GM12878 (cell line): ENCODE results near the gene HPSE2. TPM values are rescaled to one million over a fixed set of nuclear protein-coding genes. Genes with fewer than 3 reads are reported as not detected.

Experiments used
- ATAC-seq: fragments of 200-7000 bp; cut with Tn5 transposase; 3 replicates; pipeline ENCODE4 v1.9.1; 2020; ENCODE audit warnings: mild to moderate bottlenecking, moderate library complexity
- BruUV-seq: library from RNA; stranded (reverse); fragments of 400-500 nt; replicated peaks from 2 replicates; lab custom pipeline; 2021; lab: Mats Ljungman, UMichigan
- CTCF ChIA-PET: fragments of 300-600 bp; sonication (Branson Sonifier 250); formaldehyde crosslinking; extraction: SDS; loops from one replicate; lab custom pipeline; 2021; ENCODE audit warnings: inconsistent platforms; lab: Yijun Ruan, JAX
- POLR2A ChIA-PET: fragments of 350-600 bp; formaldehyde crosslinking; extraction: SDS; loops from one replicate; lab custom pipeline; 2021; ENCODE audit warnings: inconsistent platforms; lab: Charles Lee
- RAD21 ChIA-PET: fragments of 300-600 bp; sonication (Branson Sonifier 250); formaldehyde crosslinking; loops from one replicate; lab custom pipeline; 2023; ENCODE audit warnings: antibody characterized with exemption; ENCODE audit not compliant: unreplicated experiment; lab: Charles Lee
- SMC1A ChIA-PET: fragments of 300-600 bp; sonication (Branson Sonifier 250); formaldehyde crosslinking; loops from one replicate; lab custom pipeline; 2023; ENCODE audit not compliant: unreplicated experiment, uncharacterized antibody; lab: Charles Lee
- DNase-seq: peaks from one replicate; pipeline ENCODE4 v3.0.0-alpha.2; 2011; ENCODE audit warnings: low read depth, low spot score
- FAIRE-seq: peaks from 3 replicates; lab custom pipeline; 2011; peaks lifted over from hg19 to GRCh38; lab: Jason Lieb, UNC
- H2AFZ ChIP-seq: 2 replicates; pipeline ENCODE4 v1.6.0; 2011; ENCODE audit warnings: low read depth, low read length, control low read depth; ENCODE audit not compliant: control insufficient read depth
- H3K27ac ChIP-seq: 2 replicates; pipeline ENCODE4 v1.5.1; 2011; ENCODE audit warnings: control low read depth; ENCODE audit not compliant: control insufficient read depth, insufficient read depth
- H3K27me3 ChIP-seq, 2 experiments: replicated peaks in 1 of 2; 2 replicates each; pipeline versions ENCODE4 v1.6.0 to v1.6.1; 2011; ENCODE audit warnings: low read length in 1 of 2; ENCODE audit not compliant: control insufficient read depth in 2 of 2, insufficient read depth in 2 of 2
- H3K36me3 ChIP-seq, 2 experiments: 2 replicates each; pipeline ENCODE4 v1.5.1; 2011; ENCODE audit warnings: low read length in 1 of 2; ENCODE audit not compliant: control insufficient read depth in 2 of 2, insufficient read depth in 2 of 2
- H3K4me1 ChIP-seq: 2 replicates; pipeline ENCODE4 v1.6.1; 2011; ENCODE audit warnings: mild to moderate bottlenecking, low read length, moderate library complexity, mixed read lengths; ENCODE audit not compliant: control insufficient read depth, insufficient read depth
- H3K4me2 ChIP-seq: 2 replicates; pipeline ENCODE4 v1.6.0; 2011; ENCODE audit warnings: control low read depth; ENCODE audit not compliant: control insufficient read depth, insufficient read depth
- H3K4me3 ChIP-seq: fragments of 200-600 bp; sonication (generic); 2 replicates; pipeline ENCODE4 v1.5.1; 2016
- H3K79me2 ChIP-seq: 2 replicates; pipeline ENCODE4 v1.6.0; 2011; ENCODE audit warnings: low read length; ENCODE audit not compliant: control insufficient read depth, insufficient read depth
- H3K9ac ChIP-seq: 2 replicates; pipeline ENCODE4 v1.8.0; 2011; ENCODE audit warnings: low read length, control low read depth, mixed read lengths; ENCODE audit not compliant: control insufficient read depth, insufficient read depth
- H3K9me3 ChIP-seq: replicated peaks from 3 replicates; pipeline ENCODE4 v1.5.1; 2011; ENCODE audit warnings: mild to moderate bottlenecking, low read length; ENCODE audit not compliant: control insufficient read depth, insufficient read depth
- H4K20me1 ChIP-seq: 2 replicates; pipeline ENCODE4 v1.6.0; 2011; ENCODE audit not compliant: control insufficient read depth, insufficient read depth
- DPF2 ChIP-seq: fragments of 450-650 bp; IDR thresholded peaks from 2 replicates; pipeline ENCODE4 v1.6.1; 2017; ENCODE audit warnings: mild to moderate bottlenecking
- ELK1 ChIP-seq: IDR thresholded peaks from 2 replicates; pipeline ENCODE4 v1.6.1; 2012; ENCODE audit warnings: low read depth, low read length, improper control_type of control experiment
- HDAC6 ChIP-seq: fragments of 200-600 bp; sonication (generic); IDR thresholded peaks from one replicate; pipeline ENCODE4 v1.8.0; 2017; ENCODE audit warnings: antibody characterized with exemption; ENCODE audit not compliant: unreplicated experiment
- IRF3 ChIP-seq: fragments of 450-650 bp; IDR thresholded peaks from 2 replicates; pipeline ENCODE4 v1.6.1; 2014; ENCODE audit warnings: mild to moderate bottlenecking
- JUND ChIP-seq: IDR thresholded peaks from 2 replicates; pipeline ENCODE4 v1.6.1; 2012; ENCODE audit warnings: low read depth, mild to moderate bottlenecking, low read length, improper control_type of control experiment, moderate library complexity
- NBN ChIP-seq: fragments of 450-650 bp; IDR thresholded peaks from 2 replicates; pipeline ENCODE4 v1.6.1; 2016
- NR2F1 ChIP-seq: fragments of 450-650 bp; conservative IDR thresholded peaks from 2 replicates; pipeline ENCODE4 v1.6.1; 2017; ENCODE audit warnings: mild to moderate bottlenecking
- PAX5 ChIP-seq: IDR thresholded peaks from 2 replicates; pipeline ENCODE4 v1.6.1; 2011; ENCODE audit warnings: low read depth, low read length, borderline replicate concordance
- PAX8 ChIP-seq: fragments of 450-650 bp; IDR thresholded peaks from 2 replicates; pipeline ENCODE4 v1.6.1; 2017; ENCODE audit warnings: mild to moderate bottlenecking, moderate library complexity
- POLR2A ChIP-seq: IDR thresholded peaks from 2 replicates; pipeline ENCODE4 v1.6.1; 2011; ENCODE audit warnings: low read depth, mild to moderate bottlenecking, low read length
- SIN3A ChIP-seq: IDR thresholded peaks from 2 replicates; pipeline ENCODE4 v1.6.1; 2012; ENCODE audit warnings: low read depth, low read length, improper control_type of control experiment
- SKIL ChIP-seq: fragments of 450-650 bp; IDR thresholded peaks from 2 replicates; pipeline ENCODE4 v1.6.1; 2017; ENCODE audit warnings: mild to moderate bottlenecking, low read depth, inconsistent platforms; ENCODE audit not compliant: poor library complexity, severe bottlenecking
- STAT3 ChIP-seq: IDR thresholded peaks from 2 replicates; pipeline ENCODE4 v1.6.1; 2011; ENCODE audit warnings: low read depth, low read length, improper control_type of control experiment
- TBL1XR1 ChIP-seq: IDR thresholded peaks from 2 replicates; pipeline ENCODE4 v1.6.1; 2012; ENCODE audit warnings: low read depth, low read length, improper control_type of control experiment
- TCF12 ChIP-seq: IDR thresholded peaks from 2 replicates; pipeline ENCODE4 v1.6.1; 2011; ENCODE audit warnings: low read depth, mild to moderate bottlenecking, low read length
- YY1 ChIP-seq: IDR thresholded peaks from 2 replicates; pipeline ENCODE4 v1.6.1; 2011; ENCODE audit warnings: low read depth, mild to moderate bottlenecking, low read length
- WGBS: methylation state at CpG from one replicate; pipeline ENCODE4 v1.1.6; 2016; ENCODE audit warnings: low lambda C conversion rate; ENCODE audit not compliant: insufficient replicate concordance, insufficient coverage; ENCODE audit errors: missing lambda C conversion rate; 5-methylcytosine and 5-hydroxymethylcytosine counted together
- in situ Hi-C: fragments of 300-500 bp; cut with MboI; formaldehyde crosslinking; loops from 9 replicates; pipeline ENCODE4 v1.14.3; 2018; ENCODE audit warnings: mixed read lengths
- intact Hi-C: fragments of 100-400 bp; cut with micrococcal nuclease; formaldehyde crosslinking; loops from one replicate; pipeline ENCODE4 v1.14.2; 2022; ENCODE audit not compliant: unreplicated experiment
- polyA plus RNA-seq, 11 experiments: library from polyadenylated mRNA; depleted of rRNA in 4 of 11; unstranded in 6 of 11; stranded (reverse) in 5 of 11; fragments of >200 nt; fragmentation: Nextera tagmentation in 4 of 11; fragmentation: Illumina TruSeq in 1 of 11; extraction: Ambion mirVana in 4 of 11; extraction: Trizol in 1 of 11; gene quantifications; 1 replicate in 1 of 11; 2 replicates in 10 of 11; pipeline versions ENCODE4 v1.2.1 to v1.2.3, GENCODE V29; 2011 to 2016; ENCODE audit warnings: inconsistent platforms in 2 of 11, missing spikeins in 2 of 11, low read depth in 1 of 11
- total RNA-seq, 4 experiments: library from RNA; depleted of rRNA in 3 of 4; stranded (reverse); fragments of >200 nt in 3 of 4; fragmentation: Illumina TruSeq in 1 of 4; extraction: Trizol in 1 of 4; gene quantifications; 2 replicates each; pipeline versions ENCODE4 v1.2.1 to v1.2.3, GENCODE V29; 2013 to 2021

The HPSE2 gene
- total and polyA plus RNA-seq, 10 of the 15 experiments (the other 5 are each of a cell fraction or from before 2014, with no cell fraction given) = 0.06 TPM; not detected in 9

- H4K20me1 ChIP-seq = no peaks in the 10 kb centered on the region
- H3K27me3 ChIP-seq = peaks cover 0 to 5% of the 10 kb centered on the region in 2 experiments; a peak in 2 of 4 replicates
- 57% methylated on average over 5 of the region's 5 CpGs for WGBS
- intact Hi-C loops = no loop called here
- no peaks in the 10 kb centered on the region for H3K9me3 ChIP-seq
- TF ChIP-seq PAX5 (no peak), STAT3 (no peak), SKIL (no peak), ELK1 (no peak), DPF2 (no peak), JUND (no peak), POLR2A (no peak), TCF12 (no peak), IRF3 (no peak), TBL1XR1 (no peak), SIN3A (no peak), PAX8 (no peak), NR2F1 (no peak), YY1 (no peak), NBN (no peak), HDAC6 (no peak)
- no peak overlapping the region for H2AFZ ChIP-seq
- H3K4me1 ChIP-seq = 0 out of 2 replicates have a peak, but pooled peaks cover 3% of the 10 kb centered on the region
- H3K36me3 ChIP-seq = no peaks in the 10 kb centered on the region
- ATAC-seq (no peak), DNase-seq (no peak), FAIRE-seq (no peak)
- ChIA-PET POLR2A (no interaction called here), SMC1A (interaction anchor here (0.6 to 0.7 kb wide), 3 partner anchors 108 to 757 kb away, joined by 3 read pairs; no protein-coding TSS in a partner anchor), RAD21 (interaction anchor here (1.1 kb wide), 1 partner anchor 776 kb away, joined by 3 read pairs; no protein-coding TSS in a partner anchor), CTCF (interaction anchor here (1.9 kb wide), 1 partner anchor 776 kb away, joined by 6 read pairs; no protein-coding TSS in a partner anchor)
- H3K4me3 ChIP-seq = no peak overlapping the region
- in situ Hi-C loops = no loop called here
- H3K9ac ChIP-seq = no peak overlapping the region
- no peaks in the 10 kb centered on the region for H3K79me2 ChIP-seq
- H3K4me2 ChIP-seq = no peak overlapping the region
- no TSS peak for BruUV-seq
- no peak overlapping the region for H3K27ac ChIP-seq
These were observed 764.8 kb downstream of the HPSE2 start for GRCh38 chr10:98470850-98471249.
